ENCODE measurements around the gene SERINC2. TPM values are rescaled to one million over a fixed set of nuclear protein-coding genes. Genes with fewer than 3 reads are reported as not detected.

SERINC2 gene
- total and polyA plus RNA-seq, 2 of the 8 experiments (the other 6 are each of a cell fraction or from before 2014, with no cell fraction given) = 31.4 to 60.0 TPM

DNA sequence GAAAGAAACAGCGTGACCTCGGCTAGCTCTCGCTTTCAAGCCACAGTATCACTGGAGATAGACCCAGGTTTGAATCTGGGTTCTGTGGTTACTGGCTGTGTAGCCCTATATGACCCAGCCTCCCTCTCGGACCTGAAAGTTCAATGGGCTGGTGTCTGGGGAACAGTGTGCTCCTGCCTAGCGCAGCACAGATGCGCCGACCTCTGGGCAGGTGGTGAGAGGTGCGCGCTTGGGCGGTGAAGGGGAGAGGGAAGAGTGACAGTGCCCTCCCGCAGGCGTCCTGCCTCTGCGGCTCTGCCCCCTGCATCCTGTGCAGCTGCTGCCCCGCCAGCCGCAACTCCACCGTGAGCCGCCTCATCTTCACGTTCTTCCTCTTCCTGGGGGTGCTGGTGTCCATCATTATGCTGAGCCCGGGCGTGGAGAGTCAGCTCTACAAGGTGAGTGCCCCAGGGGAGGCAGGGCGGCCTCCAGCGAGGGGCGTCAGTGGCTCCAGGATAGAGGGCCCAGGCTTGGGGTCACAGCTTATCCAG is 10.5 kb downstream of the SERINC2 start:
- Histone ChIP-seq H3K56ac (replicated peaks; ENCODE audit: insufficient read length, low read depth, low read length) (no peak overlapping the region), H3K4me2 (ENCODE audit: insufficient read depth in 1 of 2, low read depth in 2 of 2, low read length in 2 of 2) (no peak overlapping the region), H3K4me1 (replicated peaks in 1 of 4; ENCODE audit: control insufficient read depth in 3 of 4, insufficient read depth in 4 of 4, low read length in 3 of 4) (peaks cover 0 to 3% (median 2%) of the 10 kb centered on the region in 4 experiments; a peak in 1 of 7 replicates), H2AFZ (ENCODE audit: low read length) (no peak overlapping the region), H2BK120ac (replicated peaks; ENCODE audit: low read depth, low read length) (no peak overlapping the region), H3K23me2 (ENCODE audit: low read depth, low read length) (no peaks in the 10 kb centered on the region), H3K4me3 (ENCODE audit: extremely low read depth in 1 of 4, insufficient read depth in 2 of 4, low read depth in 3 of 4, low read length in 4 of 4) (no peak overlapping the region), H3K9me3 (ENCODE audit: insufficient read depth in 2 of 2, low read depth in 1 of 2, low read length in 1 of 2) (no peaks in the 10 kb centered on the region), H2BK12ac (ENCODE audit: low read depth, low read length) (no peak overlapping the region), H4K91ac (replicated peaks; ENCODE audit: insufficient read length, low read length) (no peak overlapping the region), H3K14ac (ENCODE audit: insufficient read length) (no peak overlapping the region), H3K9ac (replicated peaks in 1 of 4; ENCODE audit: extremely low read depth in 1 of 4, low read depth in 3 of 4, low read length in 3 of 4) (no peak overlapping the region), H4K20me1 (replicated peaks in 1 of 2; ENCODE audit: control insufficient read depth in 1 of 2, insufficient read depth in 2 of 2, low read length in 2 of 2) (peaks cover 5 to 6% of the 10 kb centered on the region in 2 experiments), H2BK15ac (ENCODE audit: low read length) (no peak overlapping the region), H3K23ac (ENCODE audit: insufficient read length) (no peak overlapping the region), H2BK5ac (ENCODE audit: low read depth, low read length) (no peak overlapping the region), H3K79me1 (ENCODE audit: low read depth, low read length) (no peaks in the 10 kb centered on the region), H3K36me3 (ENCODE audit: control insufficient read depth in 2 of 4, insufficient read depth in 4 of 4, low read length in 3 of 4) (peaks cover 0 to 6% (median 2%) of the 10 kb centered on the region in 4 experiments; a peak in 1 of 8 replicates), H3K27me3 (replicated peaks in 1 of 4; ENCODE audit: control insufficient read depth in 3 of 4, extremely low read depth in 1 of 4, insufficient read depth in 3 of 4, low read length in 3 of 4) (no peaks in the 10 kb centered on the region), H3K4ac (replicated peaks; ENCODE audit: insufficient read length, low read depth, low read length) (no peak overlapping the region), H4K8ac (ENCODE audit: extremely low read depth, insufficient read depth, low read length) (no peak overlapping the region; the same call in 1 of the 2 replicates), H2AK5ac (ENCODE audit: low read depth, low read length) (no peak overlapping the region), H2BK20ac (ENCODE audit: low read length) (no peak overlapping the region), H3K18ac (ENCODE audit: extremely low read depth, low read length) (no peak overlapping the region), H3K79me2 (ENCODE audit: control insufficient read depth in 1 of 2, insufficient read depth in 2 of 2, low read length in 2 of 2) (no peaks in the 10 kb centered on the region), H3K27ac (ENCODE audit: low read depth, low read length) (no peak overlapping the region), H4K5ac (ENCODE audit: insufficient read length, low read depth, low read length) (no peak overlapping the region)
- POLR2A ChIA-PET (ENCODE audit: partially characterized antibody) = interaction anchor here (1.0 kb wide), 1 partner anchor 50 kb away, joined by 3 read pairs; the partner anchor contains the start of gene FABP3
- CTCF ChIA-PET (ENCODE audit: partially characterized antibody) = interaction anchor here (0.7 to 19.2 kb wide), 26 partner anchors 9 to 682 kb away, joined by 3 to 415 read pairs (median 10); partner anchors contain the start of genes FABP3 and SERINC2
- DNase-seq (ENCODE audit: low read depth in 1 of 2, low spot score in 2 of 2) (no peak), FAIRE-seq (no peak)
- 89% methylated on average over 20 of the region's 23 CpGs; no CpG with 5 or more reads in 1 of the 2 experiments for WGBS, 2 experiments (ENCODE audit: extremely low coverage in 1 of 2, insufficient coverage in 1 of 2, insufficient read length in 1 of 2, insufficient replicate concordance in 2 of 2, low coverage in 1 of 2, low lambda C conversion rate in 2 of 2, missing lambda C conversion rate in 1 of 2)
- TF ChIP-seq TAF1 (IDR thresholded peaks at IDR 0.05; ENCODE audit: low read depth, low read length) (no peak), BCL11A (IDR thresholded peaks at IDR 0.05; ENCODE audit: low read depth in 2 of 2, low read length in 2 of 2) (no peak), GTF2F1 (IDR thresholded peaks at IDR 0.05; ENCODE audit: borderline replicate concordance, low read depth, low read length) (no peak), SIX5 (IDR thresholded peaks at IDR 0.05; ENCODE audit: low read depth, low read length) (no peak), PHF8 (conservative IDR thresholded peaks at IDR 0.05; ENCODE audit: low read depth, low read length) (no peak), TAF7 (optimal IDR thresholded peaks at IDR 0.05; ENCODE audit: borderline replicate concordance, low read depth, low read length) (no peak), SP2 (IDR thresholded peaks at IDR 0.05; ENCODE audit: low read length) (no peak), CBX5 (IDR thresholded peaks at IDR 0.05; ENCODE audit: low read depth, low read length) (no peak), SIRT6 (IDR thresholded peaks at IDR 0.05; ENCODE audit: low read length) (no peak)
- TF ChIP-seq, protein P1, sequence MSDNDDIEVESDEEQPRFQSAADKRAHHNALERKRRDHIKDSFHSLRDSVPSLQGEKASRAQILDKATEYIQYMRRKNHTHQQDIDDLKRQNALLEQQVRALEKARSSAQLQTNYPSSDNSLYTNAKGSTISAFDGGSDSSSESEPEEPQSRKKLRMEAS (IDR thresholded peaks at IDR 0.05) = no peak
